ENCODE measurements around the gene CBX6.
A peak's percentile ranks its signal among the peaks of the same experiment; 100 is the strongest.

CBX6 gene

DNA sequence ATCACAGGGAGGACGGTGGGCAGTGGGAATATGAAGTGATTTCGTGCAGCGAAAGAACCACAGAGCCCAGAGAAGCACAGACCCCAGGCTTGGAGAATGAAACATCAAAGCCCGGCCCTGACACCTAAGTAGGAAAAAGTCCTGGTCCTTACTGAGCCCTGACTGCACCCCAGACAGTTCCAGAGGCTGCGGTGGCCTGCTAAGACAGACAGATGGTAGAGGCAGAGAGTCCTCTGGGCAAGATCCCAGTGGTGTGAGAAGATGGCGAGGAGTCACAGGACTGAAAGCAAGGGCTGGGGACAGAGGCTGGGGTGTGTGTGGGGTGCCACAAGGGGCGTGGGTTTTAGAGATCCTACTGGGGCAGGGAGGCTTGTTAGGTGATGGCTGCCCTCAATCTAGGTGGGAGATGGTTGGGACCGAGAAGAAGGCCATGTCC lies 3.7 kb downstream of the CBX6 start:
- peaks cover 54% of the 10 kb centered on the region for H3K36me3 ChIP-seq
- TF ChIP-seq, protein P1, sequence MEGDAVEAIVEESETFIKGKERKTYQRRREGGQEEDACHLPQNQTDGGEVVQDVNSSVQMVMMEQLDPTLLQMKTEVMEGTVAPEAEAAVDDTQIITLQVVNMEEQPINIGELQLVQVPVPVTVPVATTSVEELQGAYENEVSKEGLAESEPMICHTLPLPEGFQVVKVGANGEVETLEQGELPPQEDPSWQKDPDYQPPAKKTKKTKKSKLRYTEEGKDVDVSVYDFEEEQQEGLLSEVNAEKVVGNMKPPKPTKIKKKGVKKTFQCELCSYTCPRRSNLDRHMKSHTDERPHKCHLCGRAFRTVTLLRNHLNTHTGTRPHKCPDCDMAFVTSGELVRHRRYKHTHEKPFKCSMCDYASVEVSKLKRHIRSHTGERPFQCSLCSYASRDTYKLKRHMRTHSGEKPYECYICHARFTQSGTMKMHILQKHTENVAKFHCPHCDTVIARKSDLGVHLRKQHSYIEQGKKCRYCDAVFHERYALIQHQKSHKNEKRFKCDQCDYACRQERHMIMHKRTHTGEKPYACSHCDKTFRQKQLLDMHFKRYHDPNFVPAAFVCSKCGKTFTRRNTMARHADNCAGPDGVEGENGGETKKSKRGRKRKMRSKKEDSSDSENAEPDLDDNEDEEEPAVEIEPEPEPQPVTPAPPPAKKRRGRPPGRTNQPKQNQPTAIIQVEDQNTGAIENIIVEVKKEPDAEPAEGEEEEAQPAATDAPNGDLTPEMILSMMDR (IDR thresholded peaks at IDR 0.05; ENCODE audit: low read depth, low read length), result no peak
- no peak overlapping the region for H3K4me3 ChIP-seq (ENCODE audit: low read depth, low read length)
- no peaks in the 10 kb centered on the region for H3K27me3 ChIP-seq (ENCODE audit: insufficient read depth, low read depth, severe bottlenecking)
- no peaks in the 10 kb centered on the region for H3K9me3 ChIP-seq (ENCODE audit: severe bottlenecking)
- no peak for DNase-seq
- peak overlapping the region; percentile 6; the same call in 1 of the 2 replicates for H3K27ac ChIP-seq

DNA sequence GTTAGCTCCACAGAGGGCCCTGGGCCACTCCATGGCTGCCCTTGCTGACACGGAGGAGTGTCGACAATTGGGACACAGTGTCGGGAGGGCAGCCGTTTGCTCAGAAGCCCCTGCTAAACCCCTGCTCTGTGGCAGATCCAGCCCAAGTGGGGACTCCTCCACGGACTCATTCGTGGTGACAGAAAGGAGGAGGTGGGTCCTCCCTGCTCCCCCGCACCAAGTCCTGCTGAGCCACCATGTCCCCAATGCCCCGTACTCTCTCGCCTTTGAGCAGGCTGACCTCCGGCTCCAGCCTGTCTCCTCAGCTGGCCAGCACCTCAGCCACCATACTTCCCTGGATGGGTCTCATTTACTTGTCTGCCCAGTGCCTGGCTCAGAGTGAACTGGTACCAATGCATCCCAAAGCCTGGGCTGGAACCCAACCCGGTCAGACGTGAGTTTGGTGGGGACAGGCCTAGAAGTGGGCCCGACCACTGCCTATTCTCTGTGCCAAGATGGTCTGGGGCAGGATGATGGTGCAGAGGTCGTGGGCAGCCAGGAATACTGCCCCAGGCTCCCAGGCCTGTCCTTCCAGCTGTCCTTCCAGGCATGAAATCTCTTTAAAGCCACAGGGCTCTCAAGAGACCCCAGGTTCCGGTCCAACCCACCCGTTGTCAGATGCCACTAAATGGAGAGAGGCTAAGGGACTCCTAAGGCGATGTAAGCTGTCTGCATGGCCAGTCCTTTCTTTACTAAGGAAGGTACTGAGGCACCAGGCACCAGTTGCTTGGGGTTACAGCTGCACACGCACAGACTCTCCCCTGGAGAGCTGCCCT lies 4.3 kb downstream of the CBX6 start:
- H3K4me3 ChIP-seq (ENCODE audit: low read depth, low read length), result no peak overlapping the region
- H3K9me3 ChIP-seq (ENCODE audit: severe bottlenecking), result no peaks in the 10 kb centered on the region
- TF ChIP-seq, protein P1 (IDR thresholded peaks at IDR 0.05; ENCODE audit: low read depth, low read length), result no peak
- H3K36me3 ChIP-seq, result peaks cover 54% of the 10 kb centered on the region
- H3K27me3 ChIP-seq (ENCODE audit: insufficient read depth, low read depth, severe bottlenecking), result no peaks in the 10 kb centered on the region
- DNase-seq, result no peak
- no peak overlapping the region; the same call in 1 of the 2 replicates for H3K27ac ChIP-seq

DNA sequence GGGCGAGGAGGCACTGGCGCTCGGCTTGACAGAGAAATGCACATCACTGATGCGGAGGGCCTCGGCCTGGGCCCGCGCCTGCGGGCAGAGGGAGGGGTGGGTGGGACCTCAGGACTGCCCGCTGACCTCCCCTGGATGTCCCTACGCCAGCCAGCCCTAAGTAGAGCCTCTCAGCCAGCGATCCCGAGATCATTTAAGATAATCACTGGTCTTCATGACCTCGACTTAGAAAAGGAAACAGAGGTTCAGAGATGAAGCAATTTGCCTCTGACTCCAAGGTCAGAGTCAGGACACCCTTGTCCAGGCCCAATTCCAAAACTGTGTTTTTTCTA lies 4.9 kb downstream of the CBX6 start:
- Histone ChIP-seq H3K9me3 (ENCODE audit: severe bottlenecking) (no peaks in the 10 kb centered on the region), H3K27me3 (ENCODE audit: insufficient read depth, low read depth, severe bottlenecking) (no peaks in the 10 kb centered on the region), H3K36me3 (peaks cover 54% of the 10 kb centered on the region), H3K27ac (no peak overlapping the region), H3K4me3 (ENCODE audit: low read depth, low read length) (no peak overlapping the region)
- no peak for DNase-seq
- TF ChIP-seq, protein P1 (IDR thresholded peaks at IDR 0.05; ENCODE audit: low read depth, low read length), result no peak

DNA sequence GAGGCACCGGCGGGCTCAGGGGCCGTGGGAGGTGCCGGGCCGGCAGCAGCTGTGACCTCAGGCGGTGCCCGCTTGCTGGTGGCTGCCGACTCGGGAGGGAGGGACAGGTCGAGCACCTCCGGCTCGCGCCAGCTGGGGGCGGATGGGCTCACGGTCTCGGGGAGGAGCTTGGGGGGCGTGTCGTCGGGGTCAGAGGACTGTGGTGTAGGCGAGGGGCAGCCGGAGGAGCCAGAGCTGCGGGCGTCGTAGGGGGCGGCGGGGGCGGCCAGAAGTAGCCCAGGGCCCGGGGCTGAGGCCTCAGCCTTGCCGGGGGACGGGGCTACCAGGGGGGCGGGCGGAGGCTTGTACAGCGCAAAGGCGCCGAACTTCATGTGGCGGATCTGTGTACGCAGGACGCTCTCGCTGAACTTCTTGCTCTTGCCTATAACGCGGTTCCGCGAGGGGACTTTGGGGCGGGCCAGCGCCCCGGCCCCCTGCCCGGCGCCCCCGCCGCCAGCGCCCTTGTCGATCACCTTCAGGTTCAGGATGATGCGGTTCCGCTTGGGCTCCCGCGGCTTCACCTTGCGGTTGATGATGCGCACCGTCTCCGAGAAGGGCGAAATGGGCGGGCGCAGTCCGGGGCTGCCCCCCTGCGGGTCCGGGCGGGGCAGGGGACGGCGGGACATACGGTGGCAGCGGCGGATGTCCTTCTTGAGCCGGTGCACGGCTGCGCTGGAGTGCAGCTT lies 5.5 kb downstream of the CBX6 start:
- no peak overlapping the region for H3K27ac ChIP-seq
- no peaks in the 10 kb centered on the region for H3K27me3 ChIP-seq (ENCODE audit: insufficient read depth, low read depth, severe bottlenecking)
- TF ChIP-seq, protein P1 (IDR thresholded peaks at IDR 0.05; ENCODE audit: low read depth, low read length), result no peak
- no peak overlapping the region for H3K4me3 ChIP-seq (ENCODE audit: low read depth, low read length)
- peaks cover 54% of the 10 kb centered on the region for H3K36me3 ChIP-seq
- peak; percentile 4 for DNase-seq
- no peaks in the 10 kb centered on the region for H3K9me3 ChIP-seq (ENCODE audit: severe bottlenecking)

DNA sequence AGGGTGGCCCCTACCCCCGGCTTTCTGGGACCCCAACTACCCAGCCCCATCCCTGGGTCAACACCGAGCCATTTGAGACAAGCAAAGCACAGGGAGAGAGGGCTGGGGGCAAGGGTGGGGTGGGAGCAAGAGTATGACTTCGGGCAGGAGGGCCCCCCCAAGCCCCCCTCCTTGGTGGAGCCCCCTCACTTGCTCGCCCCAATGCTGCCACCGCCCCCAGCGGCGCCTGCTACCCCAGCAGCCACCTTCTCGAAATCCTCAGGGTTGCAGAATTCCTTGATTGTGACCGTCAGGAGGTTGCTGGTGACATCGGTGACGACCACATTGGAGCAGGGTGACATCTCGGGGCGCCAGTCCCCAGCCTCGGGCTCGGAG lies 6.0 kb downstream of the CBX6 start:
- no peak overlapping the region for H3K4me3 ChIP-seq (ENCODE audit: low read depth, low read length)
- no peaks in the 10 kb centered on the region for H3K9me3 ChIP-seq (ENCODE audit: severe bottlenecking)
- H3K27me3 ChIP-seq (ENCODE audit: insufficient read depth, low read depth, severe bottlenecking), result no peaks in the 10 kb centered on the region
- TF ChIP-seq, protein P1 (IDR thresholded peaks at IDR 0.05; ENCODE audit: low read depth, low read length), result no peak
- peaks cover 54% of the 10 kb centered on the region for H3K36me3 ChIP-seq
- no peak overlapping the region for H3K27ac ChIP-seq
- no peak for DNase-seq
